SK-N-SH (cell line): ENCODE results near the gene ACO1.

Experiments used
- CTCF ChIP-seq: fragments of 200-600 bp; sonication (generic); IDR thresholded peaks from 2 replicates; pipeline ENCODE4 v1.6.1; 2017; ENCODE audit warnings: antibody characterized with exemption, mild to moderate bottlenecking, moderate library complexity
- ELF1 ChIP-seq: IDR thresholded peaks from 2 replicates; pipeline ENCODE4 v1.4.0; 2012
- EP300 ChIP-seq, 2 experiments: IDR thresholded peaks; 2 replicates each; pipeline versions ENCODE4 v1.4.0 to v1.6.1; 2012; ENCODE audit warnings: borderline replicate concordance in 1 of 2, low read depth in 1 of 2, low read length in 1 of 2
- EZH2phosphoT487 ChIP-seq: fragments of 200-600 bp; sonication (generic); IDR thresholded peaks from 2 replicates; pipeline ENCODE4 v1.6.1; 2017; ENCODE audit warnings: low read depth, mixed run types, mild to moderate bottlenecking, antibody characterized with exemption, moderate library complexity, borderline replicate concordance
- FOXM1 ChIP-seq: IDR thresholded peaks from 2 replicates; pipeline ENCODE4 v1.4.0; 2012; ENCODE audit warnings: low read depth, mild to moderate bottlenecking
- JUND ChIP-seq: IDR thresholded peaks from 2 replicates; pipeline ENCODE4 v1.4.0; 2012
- POLR2AphosphoS5 ChIP-seq: IDR thresholded peaks from 2 replicates; pipeline ENCODE4 v1.6.1; 2012; ENCODE audit warnings: low read depth, low read length
- REST ChIP-seq: IDR thresholded peaks from 2 replicates; pipeline ENCODE4 v1.6.1; 2012; ENCODE audit warnings: mild to moderate bottlenecking, low read depth, low read length, moderate library complexity
- SIN3A ChIP-seq: IDR thresholded peaks from 2 replicates; pipeline ENCODE4 v1.6.1; 2012; ENCODE audit warnings: low read depth, mild to moderate bottlenecking, low read length, moderate library complexity, borderline replicate concordance
- SMC3 ChIP-seq: IDR thresholded peaks from 2 replicates; pipeline ENCODE4 v1.6.1; 2012; ENCODE audit warnings: low read depth, low read length, improper control_type of control experiment
- TAF1 ChIP-seq: IDR thresholded peaks from 2 replicates; pipeline ENCODE4 v1.6.1; 2012; ENCODE audit warnings: low read depth, mild to moderate bottlenecking, low read length, moderate library complexity, borderline replicate concordance
- TCF12 ChIP-seq: IDR thresholded peaks from 2 replicates; pipeline ENCODE4 v1.4.0; 2012
- USF2 ChIP-seq: fragments of 150-350 bp; IDR thresholded peaks from 2 replicates; pipeline ENCODE4 v1.6.1; 2017; ENCODE audit warnings: antibody characterized with exemption, low read length, low read depth, borderline replicate concordance
- ZBTB33 ChIP-seq: IDR thresholded peaks from 2 replicates; pipeline ENCODE4 v1.4.0; 2012; ENCODE audit warnings: low read depth, borderline replicate concordance

- TF ChIP-seq REST: no peak
- no peak for TF ChIP-seq POLR2AphosphoS5
- no peak for TF ChIP-seq EP300 (IDR thresholded peaks at IDR 0.05; ENCODE audit: borderline replicate concordance in 1 of 2, low read depth in 1 of 2, low read length in 1 of 2)
- TF ChIP-seq FOXM1: no peak
- no peak for TF ChIP-seq CTCF
- no peak for TF ChIP-seq TAF1
- TF ChIP-seq USF2: no peak
- TF ChIP-seq ELF1: no peak
- no peak for TF ChIP-seq JUND
- no peak for TF ChIP-seq EZH2phosphoT487
- TF ChIP-seq SIN3A: no peak
- no peak for TF ChIP-seq SMC3
- no peak for TF ChIP-seq TCF12
- TF ChIP-seq ZBTB33: no peak
Observed at GRCh38 chr9:32441678-32442077, 57.2 kb downstream of the ACO1 start.
